ENCODE results near the gene NDUFS6.

Gene NDUFS6

DNA sequence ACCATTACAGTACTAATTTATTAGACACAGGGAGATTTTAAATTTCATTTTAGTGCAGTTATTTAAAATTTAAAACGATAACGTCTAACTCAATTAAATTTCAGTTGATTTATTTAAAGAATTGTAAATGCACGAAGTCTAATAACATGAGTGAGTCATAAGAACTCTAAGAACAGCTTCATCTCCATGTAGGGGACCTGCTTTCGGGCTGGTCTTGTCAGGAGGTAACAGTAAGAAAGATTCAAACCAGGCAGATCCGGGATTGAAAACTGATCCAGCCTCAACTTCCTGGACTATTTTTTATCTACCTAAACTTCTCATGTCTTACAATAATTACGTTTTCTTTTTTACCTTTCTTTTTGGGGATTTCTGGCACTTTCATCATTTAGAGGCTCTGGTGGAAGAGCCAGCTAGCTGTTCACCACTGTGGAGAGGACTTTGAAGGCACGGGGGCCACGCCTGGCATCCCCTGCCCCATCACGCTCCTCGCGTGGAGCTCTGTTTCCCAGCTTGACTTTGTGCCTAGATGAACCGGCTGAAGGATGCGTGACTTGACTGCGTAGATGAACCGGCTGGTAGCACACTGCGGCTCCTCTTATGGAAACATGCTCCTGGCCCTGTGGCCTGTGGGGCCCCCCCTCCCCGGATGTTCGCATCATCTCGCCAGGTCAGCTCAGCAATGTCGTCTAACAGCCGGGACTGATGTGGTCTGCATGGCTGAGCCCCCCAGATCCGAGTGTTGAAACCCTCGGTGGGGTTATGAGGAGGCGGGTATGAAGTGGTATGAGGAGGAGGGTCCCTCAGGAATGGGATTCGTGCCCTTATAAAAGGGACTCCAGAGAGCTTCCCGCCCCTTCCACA, 26.0 kb downstream of the NDUFS6 start:
- H3K9me3 ChIP-seq (replicated peaks in 1 of 2; ENCODE audit: control insufficient read depth in 2 of 2, insufficient read depth in 1 of 2, low read depth in 1 of 2, low read length in 2 of 2): no peaks in the 10 kb centered on the region
- no CpG with 5 or more reads among the region's 26 CpGs for WGBS, 2 donors (ENCODE audit: extremely low coverage in 2 of 2, insufficient read length in 2 of 2, insufficient replicate concordance in 1 of 2)
- H2BK120ac ChIP-seq (ENCODE audit: low read depth, low read length): no peak overlapping the region
- H2BK15ac ChIP-seq (ENCODE audit: low read length): no peak overlapping the region
- H3K9ac ChIP-seq (ENCODE audit: low read depth, low read length, poor library complexity): no peak overlapping the region
- no peak overlapping the region for H3K27ac ChIP-seq (replicated peaks; ENCODE audit: low read length)
- H4K91ac ChIP-seq (ENCODE audit: low read depth, low read length, poor library complexity): no peak overlapping the region
- peak overlapping the region; percentile 64 for H3K18ac ChIP-seq (ENCODE audit: low read length)
- peak overlapping the region; percentile 73 for H3K23ac ChIP-seq (ENCODE audit: low read depth, low read length, poor library complexity)
- peak overlapping the region; percentile 46 for H2AK5ac ChIP-seq (ENCODE audit: low read depth, low read length)
- no peak overlapping the region for H3K4ac ChIP-seq (ENCODE audit: low read length)
- no peaks in the 10 kb centered on the region for H3K27me3 ChIP-seq (ENCODE audit: control insufficient read depth in 3 of 3, insufficient read depth in 3 of 3, low read depth in 1 of 3, low read length in 3 of 3)
- H3K14ac ChIP-seq (ENCODE audit: low read length): peak overlapping the region; percentile 94
- H3K4me2 ChIP-seq (ENCODE audit: insufficient read depth, low read length, poor library complexity, severe bottlenecking): no peak overlapping the region
- H3K36me3 ChIP-seq (replicated peaks in 1 of 2; ENCODE audit: control insufficient read depth in 2 of 2, insufficient read depth in 2 of 2, low read length in 2 of 2): peaks cover 13 to 34% of the 10 kb centered on the region in 2 donors
- no peak overlapping the region for H2AFZ ChIP-seq (ENCODE audit: low read length)
- no peak overlapping the region for H2BK12ac ChIP-seq (ENCODE audit: low read length)
- no peak overlapping the region for H3K4me3 ChIP-seq (ENCODE audit: low read length in 2 of 2)
- H3K4me1 ChIP-seq (ENCODE audit: control insufficient read depth in 2 of 2, insufficient read depth in 1 of 2, low read depth in 1 of 2, low read length in 2 of 2): peaks cover 9 to 11% of the 10 kb centered on the region in 2 donors
- no peak overlapping the region for H2BK5ac ChIP-seq (ENCODE audit: low read length)
- DNase-seq (ENCODE audit: low spot score): no peak
- H4K8ac ChIP-seq (ENCODE audit: low read depth, low read length): no peak overlapping the region
- H3K79me1 ChIP-seq (ENCODE audit: low read depth, low read length): peaks cover 5% of the 10 kb centered on the region

GRCh38 chr5:1827886-1828397, 26.7 kb downstream of the NDUFS6 start:
- no peak overlapping the region for H2BK120ac ChIP-seq (ENCODE audit: low read depth, low read length)
- H2BK15ac ChIP-seq (ENCODE audit: low read length): no peak overlapping the region
- no peak overlapping the region for H3K4me2 ChIP-seq (ENCODE audit: insufficient read depth, low read length, poor library complexity, severe bottlenecking)
- H2BK5ac ChIP-seq (ENCODE audit: low read length): no peak overlapping the region
- no peaks in the 10 kb centered on the region for H3K9me3 ChIP-seq (replicated peaks in 1 of 2; ENCODE audit: control insufficient read depth in 2 of 2, insufficient read depth in 1 of 2, low read depth in 1 of 2, low read length in 2 of 2)
- no peak overlapping the region for H3K27ac ChIP-seq (replicated peaks; ENCODE audit: low read length)
- no peaks in the 10 kb centered on the region for H3K27me3 ChIP-seq (ENCODE audit: control insufficient read depth in 3 of 3, insufficient read depth in 3 of 3, low read depth in 1 of 3, low read length in 3 of 3)
- H4K91ac ChIP-seq (ENCODE audit: low read depth, low read length, poor library complexity): no peak overlapping the region
- H2AFZ ChIP-seq (ENCODE audit: low read length): no peak overlapping the region
- peaks cover 5% of the 10 kb centered on the region for H3K79me1 ChIP-seq (ENCODE audit: low read depth, low read length)
- no peak overlapping the region for H4K8ac ChIP-seq (ENCODE audit: low read depth, low read length)
- no peak overlapping the region for H3K4me3 ChIP-seq (ENCODE audit: low read length in 2 of 2)
- H3K14ac ChIP-seq (ENCODE audit: low read length): no peak overlapping the region
- no peak for DNase-seq (ENCODE audit: low spot score)
- H3K18ac ChIP-seq (ENCODE audit: low read length): peak overlapping the region; percentile 59
- no CpG with 5 or more reads among the region's 39 CpGs for WGBS, 2 donors (ENCODE audit: extremely low coverage in 2 of 2, insufficient read length in 2 of 2, insufficient replicate concordance in 1 of 2)
- no peak overlapping the region for H3K9ac ChIP-seq (ENCODE audit: low read depth, low read length, poor library complexity)
- H2BK12ac ChIP-seq (ENCODE audit: low read length): no peak overlapping the region
- H3K36me3 ChIP-seq (replicated peaks in 1 of 2; ENCODE audit: control insufficient read depth in 2 of 2, insufficient read depth in 2 of 2, low read length in 2 of 2): peaks cover 13 to 28% of the 10 kb centered on the region in 2 donors
- H3K4ac ChIP-seq (ENCODE audit: low read length): no peak overlapping the region
- no peak overlapping the region for H2AK5ac ChIP-seq (ENCODE audit: low read depth, low read length)
- peaks cover 9 to 12% of the 10 kb centered on the region in 2 donors for H3K4me1 ChIP-seq (ENCODE audit: control insufficient read depth in 2 of 2, insufficient read depth in 1 of 2, low read depth in 1 of 2, low read length in 2 of 2)
- no peak overlapping the region for H3K23ac ChIP-seq (ENCODE audit: low read depth, low read length, poor library complexity)

- Histone ChIP-seq H3K4me1 (ENCODE audit: control insufficient read depth in 2 of 2, insufficient read depth in 1 of 2, low read depth in 1 of 2, low read length in 2 of 2) (peaks cover 23 to 25% of the 10 kb centered on the region in 2 donors), H3K27ac (replicated peaks; ENCODE audit: low read length) (no peak overlapping the region), H4K8ac (ENCODE audit: low read depth, low read length) (no peak overlapping the region), H3K14ac (ENCODE audit: low read length) (no peak overlapping the region), H2BK5ac (ENCODE audit: low read length) (no peak overlapping the region), H3K27me3 (ENCODE audit: control insufficient read depth in 3 of 3, insufficient read depth in 3 of 3, low read depth in 1 of 3, low read length in 3 of 3) (no peaks in the 10 kb centered on the region), H3K4me2 (ENCODE audit: insufficient read depth, low read length, poor library complexity, severe bottlenecking) (no peak overlapping the region), H3K18ac (ENCODE audit: low read length) (no peak overlapping the region), H2BK15ac (ENCODE audit: low read length) (no peak overlapping the region), H3K9ac (ENCODE audit: low read depth, low read length, poor library complexity) (no peak overlapping the region), H3K4me3 (ENCODE audit: low read length in 2 of 2) (no peak overlapping the region), H3K4ac (ENCODE audit: low read length) (no peak overlapping the region), H4K91ac (ENCODE audit: low read depth, low read length, poor library complexity) (no peak overlapping the region), H3K79me1 (ENCODE audit: low read depth, low read length) (peaks cover 3% of the 10 kb centered on the region), H3K9me3 (replicated peaks in 1 of 2; ENCODE audit: control insufficient read depth in 2 of 2, insufficient read depth in 1 of 2, low read depth in 1 of 2, low read length in 2 of 2) (no peaks in the 10 kb centered on the region), H2BK120ac (ENCODE audit: low read depth, low read length) (no peak overlapping the region), H2AFZ (ENCODE audit: low read length) (no peak overlapping the region), H2AK5ac (ENCODE audit: low read depth, low read length) (no peak overlapping the region), H2BK12ac (ENCODE audit: low read length) (no peak overlapping the region), H3K23ac (ENCODE audit: low read depth, low read length, poor library complexity) (no peak overlapping the region), H3K36me3 (replicated peaks in 1 of 2; ENCODE audit: control insufficient read depth in 2 of 2, insufficient read depth in 2 of 2, low read length in 2 of 2) (peaks cover 6 to 16% of the 10 kb centered on the region in 2 donors)
- DNase-seq (ENCODE audit: low spot score): no peak
- WGBS, 2 donors (ENCODE audit: extremely low coverage in 2 of 2, insufficient read length in 2 of 2, insufficient replicate concordance in 1 of 2): no CpG with 5 or more reads among the region's 17 CpGs
Measured at GRCh38 chr5:1830571-1831228, 29.5 kb downstream of the NDUFS6 start.

GRCh38 chr5:1831257-1831656, 30.1 kb downstream of the NDUFS6 start:
- no CpG with 5 or more reads among the region's 11 CpGs for WGBS, 2 donors (ENCODE audit: extremely low coverage in 2 of 2, insufficient read length in 2 of 2, insufficient replicate concordance in 1 of 2)
- H3K4me1 ChIP-seq (ENCODE audit: control insufficient read depth in 2 of 2, insufficient read depth in 1 of 2, low read depth in 1 of 2, low read length in 2 of 2): peaks cover 23 to 25% of the 10 kb centered on the region in 2 donors
- H2AK5ac ChIP-seq (ENCODE audit: low read depth, low read length): no peak overlapping the region
- no peak overlapping the region for H3K4ac ChIP-seq (ENCODE audit: low read length)
- no peak overlapping the region for H3K4me3 ChIP-seq (ENCODE audit: low read length in 2 of 2)
- no peaks in the 10 kb centered on the region for H3K9me3 ChIP-seq (replicated peaks in 1 of 2; ENCODE audit: control insufficient read depth in 2 of 2, insufficient read depth in 1 of 2, low read depth in 1 of 2, low read length in 2 of 2)
- H3K9ac ChIP-seq (ENCODE audit: low read depth, low read length, poor library complexity): no peak overlapping the region
- H2AFZ ChIP-seq (ENCODE audit: low read length): peak overlapping the region; percentile 72
- H3K27me3 ChIP-seq (ENCODE audit: control insufficient read depth in 3 of 3, insufficient read depth in 3 of 3, low read depth in 1 of 3, low read length in 3 of 3): no peaks in the 10 kb centered on the region
- no peak overlapping the region for H3K23ac ChIP-seq (ENCODE audit: low read depth, low read length, poor library complexity)
- H2BK120ac ChIP-seq (ENCODE audit: low read depth, low read length): no peak overlapping the region
- no peak for DNase-seq (ENCODE audit: low spot score)
- H4K8ac ChIP-seq (ENCODE audit: low read depth, low read length): no peak overlapping the region
- no peak overlapping the region for H2BK15ac ChIP-seq (ENCODE audit: low read length)
- H3K79me1 ChIP-seq (ENCODE audit: low read depth, low read length): peaks cover 3% of the 10 kb centered on the region
- H3K27ac ChIP-seq (replicated peaks; ENCODE audit: low read length): no peak overlapping the region
- H2BK5ac ChIP-seq (ENCODE audit: low read length): no peak overlapping the region
- H3K14ac ChIP-seq (ENCODE audit: low read length): no peak overlapping the region
- H3K36me3 ChIP-seq (replicated peaks in 1 of 2; ENCODE audit: control insufficient read depth in 2 of 2, insufficient read depth in 2 of 2, low read length in 2 of 2): peaks cover 4 to 11% of the 10 kb centered on the region in 2 donors
- no peak overlapping the region for H2BK12ac ChIP-seq (ENCODE audit: low read length)
- no peak overlapping the region for H4K91ac ChIP-seq (ENCODE audit: low read depth, low read length, poor library complexity)
- no peak overlapping the region for H3K18ac ChIP-seq (ENCODE audit: low read length)
- no peak overlapping the region for H3K4me2 ChIP-seq (ENCODE audit: insufficient read depth, low read length, poor library complexity, severe bottlenecking)
